Measurements from ENCODE around the gene GULP1.
"Not testable (repeated sequence)": the region's sequence is repeated elsewhere in the genome, so short reads cannot be mapped to it uniquely, and the experiment has no call there.

GULP1 gene

DNA sequence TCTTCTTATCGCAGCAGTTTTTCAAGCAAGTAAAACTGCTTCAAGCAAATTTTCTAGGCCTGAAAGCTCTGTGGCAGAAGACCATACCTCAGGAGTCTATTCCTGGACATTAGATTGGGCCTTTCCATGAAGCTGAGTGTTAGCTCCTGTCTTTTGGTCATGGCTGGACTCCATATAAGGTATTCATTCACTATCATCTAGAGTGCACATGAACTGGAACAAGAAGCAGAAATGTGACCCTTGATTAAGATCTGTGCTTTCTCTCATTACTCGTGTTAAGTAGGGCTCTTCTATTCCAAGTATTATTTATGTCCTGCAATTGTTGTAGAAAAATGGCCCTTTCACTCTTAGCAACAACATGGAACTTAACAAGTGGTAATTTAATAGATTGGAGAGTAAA is 5.9 kb upstream of the GULP1 start:
- no peak for FAIRE-seq
- TF ChIP-seq PAX5 (IDR thresholded peaks at IDR 0.05; ENCODE audit: insufficient read depth, low read length, severe bottlenecking) (no peak), POLR2A (IDR thresholded peaks at IDR 0.05; ENCODE audit: low read depth, low read length) (no peak), POU2F2 (IDR thresholded peaks at IDR 0.05; ENCODE audit: low read depth, low read length) (no peak), TAF1 (IDR thresholded peaks at IDR 0.05; ENCODE audit: low read depth, low read length) (no peak), POLR2AphosphoS5 (IDR thresholded peaks at IDR 0.05; ENCODE audit: low read depth, low read length) (no peak), SPI1 (IDR thresholded peaks at IDR 0.05; ENCODE audit: low read depth, low read length) (no peak)
- DNase-seq (ENCODE audit: insufficient read length, low spot score), result no peak

DNA sequence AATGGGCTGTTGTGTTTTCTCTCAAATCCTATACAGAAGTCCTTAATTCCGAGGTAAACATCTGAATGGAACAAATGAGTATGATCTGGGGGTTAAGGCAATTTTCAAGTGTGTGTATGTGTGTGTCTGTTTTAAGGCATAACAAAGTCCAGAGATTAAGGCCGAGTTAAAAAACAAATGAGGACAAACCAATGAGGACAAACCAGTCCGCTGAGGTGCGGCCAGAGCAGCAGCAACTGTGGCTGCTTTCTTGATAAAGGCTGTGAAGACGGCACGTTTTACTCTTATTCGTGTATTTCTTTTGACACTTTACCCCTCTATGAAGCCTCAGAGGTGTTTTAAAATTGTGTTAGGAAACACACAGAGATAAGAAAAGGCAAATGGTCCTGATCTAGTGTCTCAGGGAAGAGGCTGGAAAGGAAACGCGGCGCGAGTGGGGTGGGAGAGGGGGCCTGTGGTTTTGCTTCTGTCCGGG is 495 bp upstream of the GULP1 start:
- DNase-seq (ENCODE audit: insufficient read length, low spot score), result no peak
- FAIRE-seq, result no peak
- TF ChIP-seq TAF1 (IDR thresholded peaks at IDR 0.05; ENCODE audit: low read depth, low read length) (no peak), POLR2AphosphoS5 (IDR thresholded peaks at IDR 0.05; ENCODE audit: low read depth, low read length) (no peak), SPI1 (IDR thresholded peaks at IDR 0.05; ENCODE audit: low read depth, low read length) (no peak), PAX5 (IDR thresholded peaks at IDR 0.05; ENCODE audit: insufficient read depth, low read length, severe bottlenecking) (no peak), POU2F2 (IDR thresholded peaks at IDR 0.05; ENCODE audit: low read depth, low read length) (no peak), POLR2A (IDR thresholded peaks at IDR 0.05; ENCODE audit: low read depth, low read length) (no peak)

DNA sequence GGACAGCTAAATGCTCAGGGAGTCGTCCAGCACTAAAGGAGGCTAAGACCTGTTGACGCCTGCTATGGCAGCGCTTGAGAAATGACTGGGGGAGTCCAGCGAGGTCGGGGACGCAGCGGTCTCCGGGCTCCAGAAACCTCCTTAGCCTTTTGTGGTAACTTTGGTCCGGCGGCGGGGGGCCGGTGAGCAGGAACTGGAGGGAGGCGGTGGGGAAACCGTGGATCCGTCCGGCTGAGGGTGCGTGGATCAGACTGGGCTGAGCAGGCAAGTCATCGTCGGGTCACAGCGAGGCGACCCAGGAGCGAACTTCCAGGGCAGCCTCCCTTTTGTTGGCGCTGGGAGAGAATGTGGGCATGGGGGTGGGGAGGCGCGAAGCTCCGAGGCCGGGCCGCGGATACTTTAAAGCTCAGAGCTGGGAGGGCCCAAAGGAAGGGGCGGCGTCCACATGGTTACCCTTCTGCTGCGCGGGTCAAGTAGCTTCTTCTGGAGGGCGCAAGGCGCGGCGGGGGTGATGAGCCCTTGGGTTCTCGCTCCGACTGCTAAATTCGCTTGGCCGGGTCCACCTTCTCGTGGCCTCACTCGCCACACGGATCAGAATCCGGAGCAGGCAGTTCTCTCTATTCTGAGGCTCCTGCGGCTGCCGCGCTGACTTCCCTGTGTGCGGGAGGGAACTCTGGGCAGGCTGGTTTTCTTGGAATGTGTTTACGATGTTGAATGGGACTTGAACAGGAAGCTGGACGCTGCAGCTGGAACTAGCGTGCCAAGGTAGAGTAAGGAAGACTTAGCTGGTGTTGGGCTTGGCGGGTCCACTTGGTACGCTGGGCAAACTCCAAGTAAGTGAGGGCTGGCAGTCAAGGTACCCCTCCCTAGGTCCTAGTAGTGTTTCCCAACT is 920 bp downstream of the GULP1 start:
- no peak for DNase-seq (ENCODE audit: insufficient read length, low spot score)

DNA sequence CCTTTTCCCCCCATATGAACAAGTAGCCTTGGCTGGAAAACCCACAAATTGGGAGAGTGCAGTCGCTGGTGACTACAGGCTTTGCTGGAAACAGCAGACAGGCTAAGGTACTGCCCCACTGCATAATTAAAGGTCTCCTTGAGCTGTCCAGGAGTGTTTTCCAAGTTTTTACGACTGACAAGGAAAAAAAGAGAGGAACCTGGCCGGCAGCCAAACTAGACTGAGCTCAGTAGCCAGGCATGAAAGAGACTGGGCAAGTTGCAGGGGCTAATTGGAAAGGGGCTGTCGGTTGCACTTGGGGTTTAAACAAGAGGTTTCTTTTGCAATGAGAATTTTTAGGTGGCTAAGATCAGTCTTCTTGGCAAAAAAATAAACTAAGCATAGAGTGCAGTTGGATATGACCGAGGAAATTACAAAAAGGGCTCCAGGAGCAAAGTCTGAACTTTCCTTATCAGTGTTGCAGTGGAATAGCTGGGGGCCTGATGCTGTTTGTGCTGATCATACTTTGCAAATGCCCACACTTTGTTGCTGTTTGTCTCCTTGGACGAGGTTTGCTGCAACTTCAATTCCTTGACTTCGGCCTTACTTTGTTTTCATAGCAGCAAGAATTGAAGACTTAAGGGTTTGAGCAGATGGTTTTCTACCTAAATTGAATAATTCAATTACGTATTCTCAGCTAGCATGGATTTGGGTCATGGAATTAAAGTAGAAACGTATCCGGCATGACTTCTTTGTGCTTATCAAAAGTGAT is 2.1 kb downstream of the GULP1 start:
- FAIRE-seq, result no peak
- DNase-seq (ENCODE audit: insufficient read length, low spot score), result no peak
- no peak for TF ChIP-seq POLR2A (IDR thresholded peaks at IDR 0.05; ENCODE audit: low read depth, low read length)
- TF ChIP-seq TAF1 (IDR thresholded peaks at IDR 0.05; ENCODE audit: low read depth, low read length), result no peak
- no peak for TF ChIP-seq PAX5 (IDR thresholded peaks at IDR 0.05; ENCODE audit: insufficient read depth, low read length, severe bottlenecking)
- TF ChIP-seq POLR2AphosphoS5 (IDR thresholded peaks at IDR 0.05; ENCODE audit: low read depth, low read length), result no peak
- no peak for TF ChIP-seq POU2F2 (IDR thresholded peaks at IDR 0.05; ENCODE audit: low read depth, low read length)
- TF ChIP-seq SPI1 (IDR thresholded peaks at IDR 0.05; ENCODE audit: low read depth, low read length), result no peak

More for the DNA sequence above, 920 bp downstream of the GULP1 start:
- FAIRE-seq, result no peak
- TF ChIP-seq TAF1 (IDR thresholded peaks at IDR 0.05; ENCODE audit: low read depth, low read length) (no peak), POLR2AphosphoS5 (IDR thresholded peaks at IDR 0.05; ENCODE audit: low read depth, low read length) (no peak), PAX5 (IDR thresholded peaks at IDR 0.05; ENCODE audit: insufficient read depth, low read length, severe bottlenecking) (no peak), POLR2A (IDR thresholded peaks at IDR 0.05; ENCODE audit: low read depth, low read length) (no peak), SPI1 (IDR thresholded peaks at IDR 0.05; ENCODE audit: low read depth, low read length) (no peak), POU2F2 (IDR thresholded peaks at IDR 0.05; ENCODE audit: low read depth, low read length) (no peak)

DNA sequence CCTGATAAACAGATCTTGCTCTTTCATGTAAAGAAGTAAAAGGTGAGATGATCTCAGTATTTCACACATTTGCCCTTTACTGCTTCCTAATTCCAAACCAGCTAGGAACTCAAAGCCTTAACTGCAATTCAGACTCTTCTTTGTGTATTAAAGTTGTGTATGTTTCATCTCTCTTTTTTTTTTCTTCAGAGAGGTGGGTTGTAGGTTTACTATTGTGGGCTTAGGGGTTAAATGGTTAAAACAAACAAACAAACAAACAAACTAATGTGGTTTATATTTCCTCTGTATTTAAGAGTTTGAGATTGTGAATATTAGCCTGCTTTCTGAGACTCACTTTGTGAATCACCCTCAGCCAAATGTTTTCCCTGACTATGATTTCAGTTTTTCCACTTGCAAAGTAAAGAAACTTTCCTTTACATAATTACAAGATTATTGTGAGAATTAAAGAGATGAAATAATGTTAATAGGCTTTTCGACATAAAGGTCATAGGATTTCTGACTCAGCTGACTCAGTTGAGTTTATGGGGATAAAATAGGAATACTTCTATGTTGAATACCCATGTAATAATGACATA is 2.8 kb downstream of the GULP1 start:
- FAIRE-seq (no peak), DNase-seq (ENCODE audit: insufficient read length, low spot score) (no peak)
- no peak for TF ChIP-seq SPI1 (IDR thresholded peaks at IDR 0.05; ENCODE audit: low read depth, low read length)
- no peak for TF ChIP-seq POLR2AphosphoS5 (IDR thresholded peaks at IDR 0.05; ENCODE audit: low read depth, low read length)
- TF ChIP-seq PAX5 (IDR thresholded peaks at IDR 0.05; ENCODE audit: insufficient read depth, low read length, severe bottlenecking), result no peak
- TF ChIP-seq TAF1 (IDR thresholded peaks at IDR 0.05; ENCODE audit: low read depth, low read length), result no peak
- no peak for TF ChIP-seq POU2F2 (IDR thresholded peaks at IDR 0.05; ENCODE audit: low read depth, low read length)
- no peak for TF ChIP-seq POLR2A (IDR thresholded peaks at IDR 0.05; ENCODE audit: low read depth, low read length)

DNA sequence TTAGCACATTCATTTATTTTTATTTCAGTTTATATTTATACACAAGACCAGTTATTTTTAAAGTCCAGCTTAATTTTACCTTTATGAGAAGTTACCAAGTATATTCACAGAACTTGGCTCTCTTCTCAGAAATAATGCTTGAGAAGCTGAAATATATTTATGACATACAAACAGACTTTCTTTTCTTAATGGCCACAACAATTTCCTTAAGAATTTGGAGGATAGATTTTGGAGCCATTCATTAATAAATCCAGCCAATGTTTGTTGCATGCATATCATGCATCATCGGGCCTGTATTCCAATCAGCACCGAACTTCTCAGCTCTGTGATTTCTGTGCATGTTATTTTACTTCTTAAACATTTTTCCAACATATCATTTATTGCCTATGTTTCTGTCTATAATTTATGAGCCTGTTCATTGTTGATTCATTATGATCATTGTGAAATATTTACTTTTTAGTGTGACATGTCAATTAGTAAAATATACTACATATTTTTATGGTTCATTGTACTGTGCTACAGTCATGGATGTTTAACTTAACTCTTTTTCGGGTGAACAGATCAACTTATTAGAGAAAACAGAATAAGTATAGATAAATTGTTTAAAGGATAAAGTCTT is 3.5 kb downstream of the GULP1 start:
- FAIRE-seq (no peak), DNase-seq (ENCODE audit: insufficient read length, low spot score) (no peak)
- TF ChIP-seq TAF1 (IDR thresholded peaks at IDR 0.05; ENCODE audit: low read depth, low read length), result no peak
- TF ChIP-seq SPI1 (IDR thresholded peaks at IDR 0.05; ENCODE audit: low read depth, low read length), result no peak
- TF ChIP-seq POLR2A (IDR thresholded peaks at IDR 0.05; ENCODE audit: low read depth, low read length), result no peak
- TF ChIP-seq PAX5 (IDR thresholded peaks at IDR 0.05; ENCODE audit: insufficient read depth, low read length, severe bottlenecking), result no peak
- no peak for TF ChIP-seq POLR2AphosphoS5 (IDR thresholded peaks at IDR 0.05; ENCODE audit: low read depth, low read length)
- no peak for TF ChIP-seq POU2F2 (IDR thresholded peaks at IDR 0.05; ENCODE audit: low read depth, low read length)

DNA sequence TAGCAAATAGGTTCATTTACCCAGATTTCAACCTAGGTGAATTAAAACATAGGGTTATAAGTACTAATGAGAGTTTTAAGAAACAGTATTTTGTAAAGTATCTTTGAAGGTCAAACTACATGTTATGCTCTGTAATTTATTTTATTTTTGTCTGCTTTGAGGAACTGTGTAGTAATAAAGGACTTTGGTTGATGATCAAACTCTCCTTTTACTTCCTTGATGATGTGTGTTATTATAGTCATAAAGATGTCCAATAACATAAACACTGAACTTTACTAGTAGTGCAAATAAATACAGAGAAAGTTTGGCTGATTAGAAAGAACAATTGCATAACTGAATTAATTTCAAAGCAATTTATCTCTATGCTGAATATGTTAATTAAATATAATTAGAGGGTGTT is 6.3 kb downstream of the GULP1 start:
- TF ChIP-seq PAX5 (IDR thresholded peaks at IDR 0.05; ENCODE audit: insufficient read depth, low read length, severe bottlenecking), result no peak
- no peak for TF ChIP-seq TAF1 (IDR thresholded peaks at IDR 0.05; ENCODE audit: low read depth, low read length)
- TF ChIP-seq POLR2A (IDR thresholded peaks at IDR 0.05; ENCODE audit: low read depth, low read length), result no peak
- no peak for TF ChIP-seq POLR2AphosphoS5 (IDR thresholded peaks at IDR 0.05; ENCODE audit: low read depth, low read length)
- no peak for TF ChIP-seq SPI1 (IDR thresholded peaks at IDR 0.05; ENCODE audit: low read depth, low read length)
- TF ChIP-seq POU2F2 (IDR thresholded peaks at IDR 0.05; ENCODE audit: low read depth, low read length), result no peak
- FAIRE-seq (no peak), DNase-seq (ENCODE audit: insufficient read length, low spot score) (no peak)

DNA sequence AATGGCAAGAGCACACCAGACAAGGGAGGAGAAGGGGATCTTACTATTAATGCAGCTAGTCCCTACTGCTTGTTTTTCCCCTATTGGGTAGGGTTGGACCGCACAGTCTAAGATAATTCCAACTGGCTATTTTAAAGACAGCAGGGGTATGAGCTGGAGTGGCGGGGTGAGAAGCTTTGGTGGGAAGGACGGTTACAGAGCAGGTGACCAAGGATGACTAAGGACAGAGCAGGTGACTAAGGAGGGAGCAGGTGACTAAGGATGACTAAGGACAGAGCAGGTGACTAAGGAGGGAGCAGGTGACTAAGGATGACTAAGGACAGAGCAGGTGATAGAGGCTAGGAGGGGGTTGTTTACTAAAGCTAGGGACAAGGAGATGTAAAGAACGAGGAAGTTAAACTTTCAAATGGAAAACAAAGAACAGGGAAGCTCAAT is 7.3 kb downstream of the GULP1 start:
- FAIRE-seq; DNase-seq (ENCODE audit: insufficient read length, low spot score): not testable (repeated sequence)

Measured in GM12891 (cell line).